Activated CD8-positive, alpha-beta T cell treated with anti-CD3 and anti-CD28 coated beads, Interleukin-2, amount 10 ng/mL, durations not matched to agents 7 days and 5 days (primary cell): ENCODE results near the gene CTU2. TPM values are rescaled to one million over a fixed set of nuclear protein-coding genes. Genes with fewer than 3 reads are reported as not detected.
"Not testable (repeated sequence)": the region's sequence is repeated elsewhere in the genome, so short reads cannot be mapped to it uniquely, and the experiment has no call there.

ENCODE experiments used
- ATAC-seq: fragments of 150-1000 bp; cut with Tn5 transposase; one replicate; pipeline ENCODE4 v1.10.0; 2021; ENCODE audit warnings: moderate library complexity
- CTCF ChIA-PET: fragments of 350-600 bp; sonication (Branson Sonifier 250); formaldehyde crosslinking; loops from one replicate; lab custom pipeline; 2021; ENCODE audit warnings: antibody characterized with exemption; lab: Charles Lee
- POLR2A ChIA-PET: fragments of 350-600 bp; sonication (Branson Sonifier 250); formaldehyde crosslinking; loops from one replicate; lab custom pipeline; 2021; ENCODE audit warnings: antibody characterized with exemption; lab: Charles Lee
- DNase-seq: peaks from one replicate; pipeline ENCODE4 v3.0.0-alpha.2; 2020
- H3K27ac Mint-ChIP-seq: one replicate; pipeline ENCODE4 v1.8.0; 2021; ENCODE audit warnings: mild to moderate bottlenecking, mixed read lengths
- H3K27me3 Mint-ChIP-seq: one replicate; pipeline ENCODE4 v1.8.0; 2021; ENCODE audit warnings: low read depth, mixed read lengths
- H3K36me3 Mint-ChIP-seq: one replicate; pipeline ENCODE4 v1.8.0; 2021; ENCODE audit warnings: low read depth, mixed read lengths
- H3K4me1 Mint-ChIP-seq: one replicate; pipeline ENCODE4 v1.8.0; 2021; ENCODE audit warnings: low read depth, mixed read lengths
- H3K4me3 Mint-ChIP-seq: one replicate; pipeline ENCODE4 v1.8.0; 2021; ENCODE audit warnings: mild to moderate bottlenecking, mixed read lengths
- H3K9me3 Mint-ChIP-seq: one replicate; pipeline ENCODE4 v1.8.0; 2022; ENCODE audit warnings: mixed read lengths; ENCODE audit not compliant: insufficient read depth
- total RNA-seq, 2 experiments: library from RNA; stranded (reverse); gene quantifications; one replicate each; pipeline ENCODE4 v1.2.3, GENCODE V29; 2021

The CTU2 gene
- total RNA-seq, 2 experiments from 2014 or later = 27.5 to 29.2 TPM

GRCh38 chr16:88669493-88669892 is 36.8 kb upstream of the CTU2 start:
- ATAC-seq, H3K9me3 Mint-ChIP-seq, DNase-seq, H3K27ac Mint-ChIP-seq, H3K4me1 Mint-ChIP-seq, H3K4me3 Mint-ChIP-seq, H3K27me3 Mint-ChIP-seq, POLR2A ChIA-PET: not testable (repeated sequence)
- CTCF ChIA-PET = interaction anchor here (1.5 kb wide), 1 partner anchor 12 kb away, joined by 4 read pairs; no protein-coding TSS in a partner anchor
- peaks cover 13% of the 10 kb centered on the region for H3K36me3 Mint-ChIP-seq

- DNase-seq (no peak), ATAC-seq (no peak)
- Mint-ChIP-seq H3K9me3 (no peaks in the 10 kb centered on the region), H3K4me1 (peaks cover 2% of the 10 kb centered on the region), H3K27ac (no peak overlapping the region), H3K4me3 (no peak overlapping the region), H3K27me3 (no peaks in the 10 kb centered on the region), H3K36me3 (peaks cover 11% of the 10 kb centered on the region)
- CTCF ChIA-PET = interaction anchor here (1.5 kb wide), 1 partner anchor 12 kb away, joined by 4 read pairs; no protein-coding TSS in a partner anchor
- POLR2A ChIA-PET = no interaction called here
Measured at GRCh38 chr16:88669980-88670379, 36.3 kb upstream of the CTU2 start.

GRCh38 chr16:88671806-88672205 is 34.5 kb upstream of the CTU2 start:
- POLR2A ChIA-PET = no interaction called here
- Mint-ChIP-seq H3K4me3 (no peak overlapping the region), H3K4me1 (no peaks in the 10 kb centered on the region), H3K27me3 (no peaks in the 10 kb centered on the region), H3K9me3 (no peaks in the 10 kb centered on the region), H3K27ac (no peak overlapping the region), H3K36me3 (peaks cover 7% of the 10 kb centered on the region)
- no peak for DNase-seq
- CTCF ChIA-PET = interaction anchor here (1.9 kb wide), 1 partner anchor 9 kb away, joined by 4 read pairs; the partner anchor contains the start of gene MVD
- no peak for ATAC-seq

- Mint-ChIP-seq H3K27ac (no peak overlapping the region), H3K9me3 (no peaks in the 10 kb centered on the region), H3K4me3 (no peak overlapping the region), H3K4me1 (no peaks in the 10 kb centered on the region), H3K36me3 (peaks cover 6% of the 10 kb centered on the region), H3K27me3 (no peaks in the 10 kb centered on the region)
- POLR2A ChIA-PET = no interaction called here
- no peak for DNase-seq
- ATAC-seq = no peak
- CTCF ChIA-PET = interaction anchor here (1.9 kb wide), 1 partner anchor 10 kb away, joined by 4 read pairs; the partner anchor contains the start of gene MVD
Measured at GRCh38 chr16:88672776-88673175, 33.5 kb upstream of the CTU2 start.

GRCh38 chr16:88673716-88674379 is 32.5 kb upstream of the CTU2 start:
- no peaks in the 10 kb centered on the region for H3K27me3 Mint-ChIP-seq

GRCh38 chr16:88676502-88677242 is 29.6 kb upstream of the CTU2 start:
- ChIA-PET POLR2A (no interaction called here), CTCF (no interaction called here)
- ATAC-seq = no peak
- DNase-seq = no peak
- H3K9me3 Mint-ChIP-seq = no peaks in the 10 kb centered on the region
- H3K27me3 Mint-ChIP-seq = no peaks in the 10 kb centered on the region
- no peak overlapping the region for H3K4me3 Mint-ChIP-seq
- H3K27ac Mint-ChIP-seq = no peak overlapping the region
- peaks cover 15% of the 10 kb centered on the region for H3K36me3 Mint-ChIP-seq
- peaks cover 15% of the 10 kb centered on the region for H3K4me1 Mint-ChIP-seq

More at GRCh38 chr16:88673716-88674379, 32.5 kb upstream of the CTU2 start:
- H3K36me3 Mint-ChIP-seq = peaks cover 2% of the 10 kb centered on the region
- no peaks in the 10 kb centered on the region for H3K4me1 Mint-ChIP-seq
- H3K27ac Mint-ChIP-seq = no peak overlapping the region
- no peak for DNase-seq
- POLR2A ChIA-PET = interaction anchor here (1.4 kb wide), 1 partner anchor 13 kb away, joined by 3 read pairs; no protein-coding TSS in a partner anchor
- no peak overlapping the region for H3K4me3 Mint-ChIP-seq
- ATAC-seq = no peak
- CTCF ChIA-PET = interaction anchor here (1.5 kb wide), 1 partner anchor 11 kb away, joined by 6 read pairs; no protein-coding TSS in a partner anchor
- no peaks in the 10 kb centered on the region for H3K9me3 Mint-ChIP-seq

GRCh38 chr16:88677721-88678120 is 28.6 kb upstream of the CTU2 start:
- ChIA-PET CTCF (no interaction called here), POLR2A (no interaction called here)
- no peaks in the 10 kb centered on the region for H3K9me3 Mint-ChIP-seq
- H3K4me1 Mint-ChIP-seq = peaks cover 24% of the 10 kb centered on the region
- DNase-seq (no peak), ATAC-seq (no peak)
- H3K4me3 Mint-ChIP-seq = no peak overlapping the region
- no peak overlapping the region for H3K27ac Mint-ChIP-seq
- H3K27me3 Mint-ChIP-seq = no peaks in the 10 kb centered on the region
- peaks cover 20% of the 10 kb centered on the region for H3K36me3 Mint-ChIP-seq

GRCh38 chr16:88678224-88678979 is 27.9 kb upstream of the CTU2 start:
- H3K27me3 Mint-ChIP-seq = no peaks in the 10 kb centered on the region
- POLR2A ChIA-PET = no interaction called here
- no peaks in the 10 kb centered on the region for H3K9me3 Mint-ChIP-seq
- H3K4me1 Mint-ChIP-seq = peaks cover 27% of the 10 kb centered on the region
- CTCF ChIA-PET = no interaction called here
- ATAC-seq = no peak
- no peak for DNase-seq
- no peak overlapping the region for H3K4me3 Mint-ChIP-seq
- H3K27ac Mint-ChIP-seq = no peak overlapping the region
- H3K36me3 Mint-ChIP-seq = peaks cover 20% of the 10 kb centered on the region

GRCh38 chr16:88680554-88681083 is 25.7 kb upstream of the CTU2 start:
- CTCF ChIA-PET = interaction anchor here (0.9 to 1.9 kb wide), 6 partner anchors 11 to 62 kb away, joined by 3 to 8 read pairs (median 6); partner anchors contain the start of gene MVD
- DNase-seq (no peak), ATAC-seq (no peak)
- POLR2A ChIA-PET = interaction anchor here (0.6 to 2.0 kb wide), 4 partner anchors 20 to 33 kb away, joined by 3 to 7 read pairs (median 3); no protein-coding TSS in a partner anchor
- H3K27ac Mint-ChIP-seq = peak overlapping the region; percentile 96
- H3K9me3 Mint-ChIP-seq = no peaks in the 10 kb centered on the region
- peaks cover 48% of the 10 kb centered on the region for H3K4me1 Mint-ChIP-seq
- peak overlapping the region; percentile 68 for H3K4me3 Mint-ChIP-seq
- H3K36me3 Mint-ChIP-seq = peaks cover 26% of the 10 kb centered on the region
- H3K27me3 Mint-ChIP-seq = no peaks in the 10 kb centered on the region

GRCh38 chr16:88681084-88681680 is 25.1 kb upstream of the CTU2 start:
- Mint-ChIP-seq H3K9me3 (no peaks in the 10 kb centered on the region), H3K27ac (peak overlapping the region; percentile 96), H3K27me3 (no peaks in the 10 kb centered on the region), H3K4me1 (peaks cover 48% of the 10 kb centered on the region), H3K36me3 (peaks cover 26% of the 10 kb centered on the region), H3K4me3 (peak overlapping the region; percentile 68)
- CTCF ChIA-PET = interaction anchor here (0.7 to 1.9 kb wide), 8 partner anchors 11 to 62 kb away, joined by 3 to 8 read pairs (median 5); partner anchors contain the start of gene MVD
- peak; percentile 21 for ATAC-seq
- POLR2A ChIA-PET = interaction anchor here (0.6 to 2.0 kb wide), 4 partner anchors 19 to 33 kb away, joined by 3 to 7 read pairs (median 3); no protein-coding TSS in a partner anchor
- peak; percentile 68 for DNase-seq
